HL-60 (cell line): ENCODE data around the gene PIAS4.

ENCODE experiments used
- POLR2AphosphoS5 ChIP-seq: IDR thresholded peaks from 2 replicates; pipeline ENCODE4 v1.6.1; 2012; ENCODE audit warnings: low read depth
- TF ChIP-seq, protein P1 (sequence below): IDR thresholded peaks from one replicate; pipeline ENCODE4 v1.5.1; 2011; ENCODE audit warnings: low read length, control low read depth, inconsistent platforms; ENCODE audit not compliant: insufficient read depth
- TF ChIP-seq, protein P2 (sequence below): IDR thresholded peaks from 2 replicates; pipeline ENCODE4 v1.6.1; 2012; ENCODE audit warnings: low read depth; ENCODE audit not compliant: insufficient replicate concordance

GRCh38 chr19:4012092-4012974 lies 4.8 kb downstream of the PIAS4 start:
- no peak for TF ChIP-seq POLR2AphosphoS5
- TF ChIP-seq, protein P1, sequence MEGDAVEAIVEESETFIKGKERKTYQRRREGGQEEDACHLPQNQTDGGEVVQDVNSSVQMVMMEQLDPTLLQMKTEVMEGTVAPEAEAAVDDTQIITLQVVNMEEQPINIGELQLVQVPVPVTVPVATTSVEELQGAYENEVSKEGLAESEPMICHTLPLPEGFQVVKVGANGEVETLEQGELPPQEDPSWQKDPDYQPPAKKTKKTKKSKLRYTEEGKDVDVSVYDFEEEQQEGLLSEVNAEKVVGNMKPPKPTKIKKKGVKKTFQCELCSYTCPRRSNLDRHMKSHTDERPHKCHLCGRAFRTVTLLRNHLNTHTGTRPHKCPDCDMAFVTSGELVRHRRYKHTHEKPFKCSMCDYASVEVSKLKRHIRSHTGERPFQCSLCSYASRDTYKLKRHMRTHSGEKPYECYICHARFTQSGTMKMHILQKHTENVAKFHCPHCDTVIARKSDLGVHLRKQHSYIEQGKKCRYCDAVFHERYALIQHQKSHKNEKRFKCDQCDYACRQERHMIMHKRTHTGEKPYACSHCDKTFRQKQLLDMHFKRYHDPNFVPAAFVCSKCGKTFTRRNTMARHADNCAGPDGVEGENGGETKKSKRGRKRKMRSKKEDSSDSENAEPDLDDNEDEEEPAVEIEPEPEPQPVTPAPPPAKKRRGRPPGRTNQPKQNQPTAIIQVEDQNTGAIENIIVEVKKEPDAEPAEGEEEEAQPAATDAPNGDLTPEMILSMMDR = no peak
- TF ChIP-seq, protein P2, sequence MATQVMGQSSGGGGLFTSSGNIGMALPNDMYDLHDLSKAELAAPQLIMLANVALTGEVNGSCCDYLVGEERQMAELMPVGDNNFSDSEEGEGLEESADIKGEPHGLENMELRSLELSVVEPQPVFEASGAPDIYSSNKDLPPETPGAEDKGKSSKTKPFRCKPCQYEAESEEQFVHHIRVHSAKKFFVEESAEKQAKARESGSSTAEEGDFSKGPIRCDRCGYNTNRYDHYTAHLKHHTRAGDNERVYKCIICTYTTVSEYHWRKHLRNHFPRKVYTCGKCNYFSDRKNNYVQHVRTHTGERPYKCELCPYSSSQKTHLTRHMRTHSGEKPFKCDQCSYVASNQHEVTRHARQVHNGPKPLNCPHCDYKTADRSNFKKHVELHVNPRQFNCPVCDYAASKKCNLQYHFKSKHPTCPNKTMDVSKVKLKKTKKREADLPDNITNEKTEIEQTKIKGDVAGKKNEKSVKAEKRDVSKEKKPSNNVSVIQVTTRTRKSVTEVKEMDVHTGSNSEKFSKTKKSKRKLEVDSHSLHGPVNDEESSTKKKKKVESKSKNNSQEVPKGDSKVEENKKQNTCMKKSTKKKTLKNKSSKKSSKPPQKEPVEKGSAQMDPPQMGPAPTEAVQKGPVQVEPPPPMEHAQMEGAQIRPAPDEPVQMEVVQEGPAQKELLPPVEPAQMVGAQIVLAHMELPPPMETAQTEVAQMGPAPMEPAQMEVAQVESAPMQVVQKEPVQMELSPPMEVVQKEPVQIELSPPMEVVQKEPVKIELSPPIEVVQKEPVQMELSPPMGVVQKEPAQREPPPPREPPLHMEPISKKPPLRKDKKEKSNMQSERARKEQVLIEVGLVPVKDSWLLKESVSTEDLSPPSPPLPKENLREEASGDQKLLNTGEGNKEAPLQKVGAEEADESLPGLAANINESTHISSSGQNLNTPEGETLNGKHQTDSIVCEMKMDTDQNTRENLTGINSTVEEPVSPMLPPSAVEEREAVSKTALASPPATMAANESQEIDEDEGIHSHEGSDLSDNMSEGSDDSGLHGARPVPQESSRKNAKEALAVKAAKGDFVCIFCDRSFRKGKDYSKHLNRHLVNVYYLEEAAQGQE = no peak
